K562 (cell line): ENCODE results near the gene PPM1F. TPM values are rescaled to one million over a fixed set of nuclear protein-coding genes. Genes with fewer than 3 reads are reported as not detected.

Experiments used
- CREBBP ChIP-seq: IDR thresholded peaks from one replicate; pipeline ENCODE4 v1.6.1; 2012; ENCODE audit warnings: low read depth, mild to moderate bottlenecking, control low read depth, inconsistent platforms, low read length
- GATA2 ChIP-seq: sonication (generic); formaldehyde crosslinking; IDR thresholded peaks from 2 replicates; pipeline ENCODE4 v1.4.0; 2020; ENCODE audit warnings: mild to moderate bottlenecking, missing genetic modification reagents
- HOXB6 ChIP-seq: fragments of 250-450 bp; sonication (Bioruptor Pico); IDR thresholded peaks from 2 replicates; pipeline ENCODE4 v1.5.1; 2022; ENCODE audit warnings: mild to moderate bottlenecking, borderline replicate concordance
- IRF2 ChIP-seq: sonication (generic); formaldehyde crosslinking; IDR thresholded peaks from 2 replicates; pipeline ENCODE4 v1.8.1; 2022; ENCODE audit warnings: mild to moderate bottlenecking, missing genetic modification reagents
- KAT8 ChIP-seq: fragments of 450-650 bp; IDR thresholded peaks from 2 replicates; pipeline ENCODE4 v1.6.1; 2016; ENCODE audit warnings: low read depth, mild to moderate bottlenecking
- MCM7 ChIP-seq, 2 experiments: fragments of 450-650 bp; IDR thresholded peaks; 2 replicates each; pipeline ENCODE4 v1.6.1; 2016 to 2018
- POU5F1 ChIP-seq: fragments of 150-350 bp; IDR thresholded peaks from 2 replicates; pipeline ENCODE4 v1.6.1; 2014; ENCODE audit warnings: borderline replicate concordance, low read length, low read depth, mild to moderate bottlenecking; ENCODE audit not compliant: partially characterized antibody
- PURB ChIP-seq: sonication (generic); formaldehyde crosslinking; IDR thresholded peaks from 2 replicates; pipeline ENCODE4 v1.9.0; 2021; ENCODE audit warnings: low read depth, mild to moderate bottlenecking, missing genetic modification reagents
- SMARCE1 ChIP-seq: fragments of 450-650 bp; IDR thresholded peaks from 2 replicates; pipeline ENCODE4 v1.7.1; 2016; ENCODE audit warnings: mild to moderate bottlenecking
- SREBF2 ChIP-seq: sonication (generic); formaldehyde crosslinking; IDR thresholded peaks from 2 replicates; pipeline ENCODE4 v1.4.0; 2020; ENCODE audit warnings: mild to moderate bottlenecking, missing genetic modification reagents
- TOE1 ChIP-seq, 2 experiments: fragments of 450-650 bp in 1 of 2; sonication (generic) in 1 of 2; formaldehyde crosslinking in 1 of 2; IDR thresholded peaks; 2 replicates each; pipeline versions ENCODE4 v1.7.1 to v1.8.0; 2016 to 2022; ENCODE audit warnings: borderline replicate concordance in 2 of 2, mild to moderate bottlenecking in 2 of 2, antibody characterized with exemption in 1 of 2, inconsistent platforms in 1 of 2, low read depth in 1 of 2, missing genetic modification reagents in 1 of 2, moderate library complexity in 1 of 2
- ZNF217 ChIP-seq: sonication (generic); formaldehyde crosslinking; IDR thresholded peaks from 2 replicates; pipeline ENCODE4 v1.8.0; 2022; ENCODE audit warnings: mild to moderate bottlenecking, missing genetic modification reagents
- ZNF324 ChIP-seq: fragments of 250-450 bp; sonication (Bioruptor Pico); IDR thresholded peaks from 2 replicates; pipeline ENCODE4 v1.4.0; 2020; ENCODE audit warnings: mild to moderate bottlenecking
- ZNF551 ChIP-seq: fragments of 250-450 bp; sonication (Bioruptor Pico); IDR thresholded peaks from 2 replicates; pipeline ENCODE4 v1.5.0; 2021; ENCODE audit warnings: mild to moderate bottlenecking, moderate library complexity
- polyA plus RNA-seq, 8 experiments: library from polyadenylated mRNA; depleted of rRNA in 4 of 8; stranded (reverse) in 5 of 8; unstranded in 3 of 8; fragments of >200 nt; fragmentation: Nextera tagmentation in 2 of 8; fragmentation: Illumina TruSeq in 1 of 8; extraction: Ambion mirVana in 2 of 8; extraction: Trizol in 1 of 8; gene quantifications; 2 replicates each; pipeline versions ENCODE4 v1.2.1 to v1.2.3, GENCODE V29; 2011 to 2014; ENCODE audit warnings: inconsistent platforms in 1 of 8, missing spikeins in 1 of 8
- total RNA-seq, 7 experiments: library from RNA; depleted of rRNA in 6 of 7; stranded (reverse); fragments of >200 nt in 6 of 7; fragmentation: Illumina TruSeq in 2 of 7; extraction: Trizol in 2 of 7; gene quantifications; 2 replicates each; pipeline versions ENCODE4 v1.2.1 to v1.2.3, GENCODE V29; 2011 to 2021; ENCODE audit warnings: low replicate concordance in 1 of 7
- TF ChIP-seq, protein P1 (sequence below): fragments of 450-650 bp; IDR thresholded peaks from 2 replicates; pipeline ENCODE4 v1.6.1; 2016; ENCODE audit warnings: mild to moderate bottlenecking
- TF ChIP-seq, protein P2 (sequence below): sonication (generic); formaldehyde crosslinking; IDR thresholded peaks from 2 replicates; pipeline ENCODE4 v1.8.0; 2022; ENCODE audit warnings: missing genetic modification reagents, mild to moderate bottlenecking, borderline replicate concordance
- TF ChIP-seq, protein P3 (sequence below): fragments of 450-650 bp; formaldehyde crosslinking; IDR thresholded peaks from 2 replicates; pipeline ENCODE4 v1.4.0; 2020; ENCODE audit warnings: mild to moderate bottlenecking, mixed read lengths
- TF ChIP-seq, protein P4 (sequence below): fragments of 250-450 bp; sonication (Bioruptor Pico); IDR thresholded peaks from 2 replicates; pipeline ENCODE4 v1.9.0; 2021; ENCODE audit warnings: mild to moderate bottlenecking
- TF ChIP-seq, protein P5 (sequence below): sonication (generic); formaldehyde crosslinking; IDR thresholded peaks from 2 replicates; pipeline ENCODE4 v1.5.0; 2020; ENCODE audit warnings: missing genetic modification reagents
- TF ChIP-seq, protein P6 (sequence below): sonication (generic); formaldehyde crosslinking; IDR thresholded peaks from 2 replicates; pipeline ENCODE4 v1.8.1; 2023; ENCODE audit warnings: mild to moderate bottlenecking, missing genetic modification reagents

The PPM1F gene
- total and polyA plus RNA-seq, 9 of the 15 experiments (the other 6 are each of a cell fraction or from before 2014, with no cell fraction given), result 2.1 to 159 (median 64.0) TPM

DNA sequence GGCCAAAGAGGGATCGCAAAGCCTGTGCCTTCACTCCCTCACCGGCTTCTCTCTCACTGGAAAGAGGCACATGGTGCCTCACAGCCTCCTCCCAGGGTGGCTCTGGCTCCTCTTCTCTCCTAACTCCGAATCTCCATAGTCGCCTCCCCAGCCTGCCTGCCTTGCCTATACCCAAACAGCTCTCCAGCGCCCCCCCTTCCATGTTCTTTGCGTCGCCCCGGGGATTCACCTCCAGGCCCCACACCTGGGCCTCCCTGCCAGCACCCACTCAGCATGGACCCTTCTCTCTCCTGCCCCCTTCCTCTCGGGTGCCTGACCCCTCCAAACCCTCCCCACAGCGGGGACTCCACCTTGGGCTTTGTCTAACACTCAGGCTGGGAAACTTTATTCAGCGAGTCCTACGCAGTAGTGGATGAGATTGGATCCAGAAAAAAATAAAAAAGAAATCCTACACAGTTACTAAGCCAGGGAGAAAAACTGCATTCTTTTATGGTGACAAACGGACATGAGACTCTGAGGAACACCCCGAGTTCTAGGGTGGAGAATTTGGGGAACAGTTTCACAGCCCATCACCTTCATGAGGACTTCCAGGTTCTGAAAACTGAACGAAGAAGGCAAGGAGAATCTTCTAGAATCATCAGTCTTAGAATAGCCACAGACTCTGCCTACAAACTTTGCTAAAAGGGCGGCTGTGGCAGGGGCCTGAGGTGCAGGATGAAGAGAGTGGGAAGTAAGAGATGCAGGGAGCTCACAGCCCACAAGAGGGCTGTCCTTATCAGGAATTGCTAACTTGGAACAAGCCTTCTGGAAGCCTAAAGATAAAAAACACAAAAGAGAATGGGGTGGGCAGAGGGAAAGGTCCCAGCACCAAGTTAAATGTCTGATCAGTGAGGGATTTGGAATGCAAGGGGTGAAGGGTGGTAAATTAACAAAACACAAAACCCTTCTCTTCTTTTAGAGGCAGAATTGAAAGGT is 5.3 kb downstream of the PPM1F start (continued):
- TF ChIP-seq, protein P1, sequence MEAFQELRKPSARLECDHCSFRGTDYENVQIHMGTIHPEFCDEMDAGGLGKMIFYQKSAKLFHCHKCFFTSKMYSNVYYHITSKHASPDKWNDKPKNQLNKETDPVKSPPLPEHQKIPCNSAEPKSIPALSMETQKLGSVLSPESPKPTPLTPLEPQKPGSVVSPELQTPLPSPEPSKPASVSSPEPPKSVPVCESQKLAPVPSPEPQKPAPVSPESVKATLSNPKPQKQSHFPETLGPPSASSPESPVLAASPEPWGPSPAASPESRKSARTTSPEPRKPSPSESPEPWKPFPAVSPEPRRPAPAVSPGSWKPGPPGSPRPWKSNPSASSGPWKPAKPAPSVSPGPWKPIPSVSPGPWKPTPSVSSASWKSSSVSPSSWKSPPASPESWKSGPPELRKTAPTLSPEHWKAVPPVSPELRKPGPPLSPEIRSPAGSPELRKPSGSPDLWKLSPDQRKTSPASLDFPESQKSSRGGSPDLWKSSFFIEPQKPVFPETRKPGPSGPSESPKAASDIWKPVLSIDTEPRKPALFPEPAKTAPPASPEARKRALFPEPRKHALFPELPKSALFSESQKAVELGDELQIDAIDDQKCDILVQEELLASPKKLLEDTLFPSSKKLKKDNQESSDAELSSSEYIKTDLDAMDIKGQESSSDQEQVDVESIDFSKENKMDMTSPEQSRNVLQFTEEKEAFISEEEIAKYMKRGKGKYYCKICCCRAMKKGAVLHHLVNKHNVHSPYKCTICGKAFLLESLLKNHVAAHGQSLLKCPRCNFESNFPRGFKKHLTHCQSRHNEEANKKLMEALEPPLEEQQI, result no peak
- TF ChIP-seq, protein P2, sequence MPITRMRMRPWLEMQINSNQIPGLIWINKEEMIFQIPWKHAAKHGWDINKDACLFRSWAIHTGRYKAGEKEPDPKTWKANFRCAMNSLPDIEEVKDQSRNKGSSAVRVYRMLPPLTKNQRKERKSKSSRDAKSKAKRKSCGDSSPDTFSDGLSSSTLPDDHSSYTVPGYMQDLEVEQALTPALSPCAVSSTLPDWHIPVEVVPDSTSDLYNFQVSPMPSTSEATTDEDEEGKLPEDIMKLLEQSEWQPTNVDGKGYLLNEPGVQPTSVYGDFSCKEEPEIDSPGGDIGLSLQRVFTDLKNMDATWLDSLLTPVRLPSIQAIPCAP (CRISPR knock-in tag), result no peak
- TF ChIP-seq CREBBP (no peak), ZNF324 (CRISPR knock-in tag) (no peak), HOXB6 (CRISPR knock-in tag) (no peak), IRF2 (CRISPR knock-in tag) (no peak), SREBF2 (CRISPR knock-in tag) (no peak), PURB (CRISPR knock-in tag) (no peak), TOE1 (IDR thresholded peaks at IDR 0.05; ENCODE audit: borderline replicate concordance) (no peak), TOE1 (CRISPR knock-in tag; IDR thresholded peaks at IDR 0.05; ENCODE audit: borderline replicate concordance, low read depth) (no peak), GATA2 (CRISPR knock-in tag) (no peak), KAT8 (no peak), ZNF217 (CRISPR knock-in tag) (no peak), MCM7 (IDR thresholded peaks at IDR 0.05) (no peak), ZNF551 (CRISPR knock-in tag) (no peak), SMARCE1 (no peak), POU5F1 (no peak)
- TF ChIP-seq, protein P3, sequence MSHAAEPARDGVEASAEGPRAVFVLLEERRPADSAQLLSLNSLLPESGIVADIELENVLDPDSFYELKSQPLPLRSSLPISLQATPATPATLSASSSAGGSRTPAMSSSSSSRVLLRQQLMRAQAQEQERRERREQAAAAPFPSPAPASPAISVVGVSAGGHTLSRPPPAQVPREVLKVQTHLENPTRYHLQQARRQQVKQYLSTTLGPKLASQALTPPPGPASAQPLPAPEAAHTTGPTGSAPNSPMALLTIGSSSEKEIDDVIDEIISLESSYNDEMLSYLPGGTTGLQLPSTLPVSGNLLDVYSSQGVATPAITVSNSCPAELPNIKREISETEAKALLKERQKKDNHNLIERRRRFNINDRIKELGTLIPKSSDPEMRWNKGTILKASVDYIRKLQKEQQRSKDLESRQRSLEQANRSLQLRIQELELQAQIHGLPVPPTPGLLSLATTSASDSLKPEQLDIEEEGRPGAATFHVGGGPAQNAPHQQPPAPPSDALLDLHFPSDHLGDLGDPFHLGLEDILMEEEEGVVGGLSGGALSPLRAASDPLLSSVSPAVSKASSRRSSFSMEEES, result no peak
- TF ChIP-seq, protein P4, sequence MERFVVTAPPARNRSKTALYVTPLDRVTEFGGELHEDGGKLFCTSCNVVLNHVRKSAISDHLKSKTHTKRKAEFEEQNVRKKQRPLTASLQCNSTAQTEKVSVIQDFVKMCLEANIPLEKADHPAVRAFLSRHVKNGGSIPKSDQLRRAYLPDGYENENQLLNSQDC (CRISPR knock-in tag), result no peak
- TF ChIP-seq, protein P5, sequence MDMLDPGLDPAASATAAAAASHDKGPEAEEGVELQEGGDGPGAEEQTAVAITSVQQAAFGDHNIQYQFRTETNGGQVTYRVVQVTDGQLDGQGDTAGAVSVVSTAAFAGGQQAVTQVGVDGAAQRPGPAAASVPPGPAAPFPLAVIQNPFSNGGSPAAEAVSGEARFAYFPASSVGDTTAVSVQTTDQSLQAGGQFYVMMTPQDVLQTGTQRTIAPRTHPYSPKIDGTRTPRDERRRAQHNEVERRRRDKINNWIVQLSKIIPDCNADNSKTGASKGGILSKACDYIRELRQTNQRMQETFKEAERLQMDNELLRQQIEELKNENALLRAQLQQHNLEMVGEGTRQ (CRISPR knock-in tag), result no peak
- TF ChIP-seq, protein P6, sequence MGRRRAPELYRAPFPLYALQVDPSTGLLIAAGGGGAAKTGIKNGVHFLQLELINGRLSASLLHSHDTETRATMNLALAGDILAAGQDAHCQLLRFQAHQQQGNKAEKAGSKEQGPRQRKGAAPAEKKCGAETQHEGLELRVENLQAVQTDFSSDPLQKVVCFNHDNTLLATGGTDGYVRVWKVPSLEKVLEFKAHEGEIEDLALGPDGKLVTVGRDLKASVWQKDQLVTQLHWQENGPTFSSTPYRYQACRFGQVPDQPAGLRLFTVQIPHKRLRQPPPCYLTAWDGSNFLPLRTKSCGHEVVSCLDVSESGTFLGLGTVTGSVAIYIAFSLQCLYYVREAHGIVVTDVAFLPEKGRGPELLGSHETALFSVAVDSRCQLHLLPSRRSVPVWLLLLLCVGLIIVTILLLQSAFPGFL, result no peak
